Stimulated activated CD4-positive, alpha-beta T cell treated with anti-CD3 and anti-CD28 coated beads, Interleukin-12 subunit alpha, Interleukin-12 subunit beta, amount 100 ng/mL, for 4 hours (primary cell): ENCODE measurements around the gene PNLIP.

Source experiments
- DNase-seq: peaks from one replicate; pipeline ENCODE4 v3.0.0-alpha.2; 2020

Gene PNLIP

DNA sequence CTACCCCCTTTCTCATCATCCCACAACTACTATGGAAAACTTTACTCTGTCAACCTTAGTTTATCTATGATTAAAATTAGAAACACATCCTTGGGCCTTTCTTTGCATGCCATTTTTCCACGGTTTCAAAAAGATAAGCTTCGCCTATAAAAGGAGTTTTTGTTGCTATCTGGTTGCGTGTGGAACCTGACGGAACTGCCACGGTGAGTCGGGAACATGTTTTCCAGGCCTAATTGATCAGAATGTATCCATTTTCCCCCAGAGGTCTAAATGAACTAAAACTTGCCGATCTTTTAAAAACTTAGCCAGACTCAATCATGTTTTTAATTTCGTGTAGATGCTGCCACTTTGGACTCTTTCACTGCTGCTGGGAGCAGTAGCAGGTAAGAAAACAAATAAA lies at the start of gene PNLIP:
Gene PNLIP (plus strand): TSS at position 176 of the 400 bp plus-strand sequence. CDS start 162 bp downstream, at position 338.
- DNase-seq: no peak

DNA sequence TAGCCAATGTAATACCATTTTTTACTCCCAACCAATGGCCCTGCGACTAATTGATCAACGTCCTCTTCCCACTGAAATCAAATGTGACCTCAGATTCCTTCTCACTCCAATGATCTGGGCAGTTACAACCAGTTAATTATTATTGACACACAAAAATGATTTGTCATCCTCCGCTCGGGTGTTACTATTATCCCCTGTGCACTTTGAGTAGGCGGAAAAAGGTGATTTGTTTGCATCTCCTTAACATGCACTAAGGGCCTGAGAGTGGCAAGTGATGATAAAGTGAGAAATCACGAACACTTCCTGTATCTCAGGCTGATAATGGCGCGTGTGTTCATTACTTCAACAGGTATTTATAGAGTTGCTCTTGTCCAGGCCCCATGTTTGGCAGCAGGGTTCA lies 40.9 kb upstream of the PNLIP start:
- DNase-seq: no peak

GRCh38 chr10:116510565-116510964 lies 35.2 kb upstream of the PNLIP start:
- DNase-seq: no peak

DNA sequence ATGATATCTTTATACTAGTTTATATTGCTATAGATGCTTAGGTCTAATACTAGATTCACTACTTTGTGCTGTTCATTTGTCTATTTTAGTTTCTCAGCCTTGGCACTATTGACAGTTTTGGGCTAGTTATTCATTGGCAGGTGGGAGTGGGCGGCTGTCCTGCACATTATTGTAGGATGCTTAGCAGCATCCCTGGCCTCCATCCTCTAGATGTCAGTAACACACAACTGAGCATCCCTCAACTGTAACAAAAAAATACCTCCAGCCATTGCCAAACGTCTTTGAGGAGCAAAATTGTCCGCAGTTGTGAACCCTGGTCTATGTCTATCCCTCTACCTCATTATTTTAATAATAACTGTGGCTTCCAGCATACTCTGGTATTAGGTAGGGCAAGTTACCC lies 34.4 kb upstream of the PNLIP start:
- no peak for DNase-seq

DNA sequence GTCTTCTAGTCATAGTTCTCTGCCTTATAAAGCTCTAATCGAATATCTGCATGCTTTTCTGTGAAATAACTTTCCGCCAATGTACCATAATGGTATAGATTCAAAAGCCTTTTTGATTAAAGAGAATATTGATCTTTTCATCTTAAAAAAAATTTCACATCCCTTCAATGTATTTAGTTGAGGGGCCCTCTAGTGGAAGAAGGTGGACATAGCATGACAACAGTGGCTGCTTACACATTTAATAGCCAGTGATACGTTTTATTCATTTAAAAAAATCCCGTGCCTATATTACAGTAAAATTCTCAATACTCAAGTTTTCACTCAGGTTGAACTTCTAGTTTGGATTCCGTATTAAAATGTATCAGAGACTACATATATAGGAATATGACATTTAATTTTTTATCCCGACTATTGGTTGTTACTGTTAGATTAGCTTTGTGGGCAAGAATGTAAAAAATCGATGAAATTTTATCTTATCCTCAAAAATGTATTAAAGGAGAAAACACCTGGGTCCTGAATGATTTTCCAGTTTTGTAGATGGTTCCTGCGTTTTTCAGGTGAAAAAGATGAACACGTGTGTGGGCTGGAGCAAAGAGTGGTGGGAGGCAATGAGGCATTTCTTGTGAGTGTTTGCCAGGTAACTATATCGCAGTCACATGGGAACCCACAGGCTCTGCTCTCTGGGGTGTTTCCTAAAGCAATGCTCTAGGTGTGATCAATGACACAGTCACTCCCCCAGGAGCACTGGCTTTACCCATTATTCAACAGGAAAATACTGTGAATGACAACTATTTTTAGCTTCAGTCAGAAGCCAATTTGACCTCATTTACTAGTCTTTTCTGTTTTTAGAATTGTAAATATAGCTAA lies 24.1 kb upstream of the PNLIP start:
- no peak for DNase-seq

- no peak for DNase-seq
Observed at GRCh38 chr10:116522803-116523381, 22.8 kb upstream of the PNLIP start.

GRCh38 chr10:116524736-116525135 lies 21.0 kb upstream of the PNLIP start:
- DNase-seq: no peak

GRCh38 chr10:116526219-116526618 lies 19.5 kb upstream of the PNLIP start:
- no peak for DNase-seq

- no peak for DNase-seq
Observed at GRCh38 chr10:116536810-116537209, 8.9 kb upstream of the PNLIP start.

GRCh38 chr10:116538456-116538855 lies 7.3 kb upstream of the PNLIP start:
- no peak for DNase-seq

DNA sequence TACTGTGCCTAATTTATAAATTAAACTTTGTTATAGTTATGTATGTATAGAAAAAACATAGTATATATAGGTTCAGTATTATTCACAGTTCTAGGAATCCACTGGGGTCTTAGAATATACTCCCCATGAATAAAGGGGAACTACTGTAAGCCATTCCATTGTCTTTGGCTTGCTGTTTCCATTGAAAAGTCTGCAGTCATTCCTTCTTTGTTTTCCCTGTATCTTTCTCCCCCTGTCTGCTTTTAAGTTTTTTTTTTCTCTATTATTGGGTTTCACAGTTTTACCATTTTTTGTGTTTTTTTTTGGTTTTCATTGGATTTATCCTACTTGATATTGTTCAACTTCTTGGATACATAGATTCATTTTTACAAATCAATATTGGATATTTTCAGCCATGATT lies 6.7 kb upstream of the PNLIP start:
- no peak for DNase-seq

- DNase-seq: no peak
Observed at GRCh38 chr10:116540814-116541213, 4.9 kb upstream of the PNLIP start.

GRCh38 chr10:116542007-116542677 lies 3.6 kb upstream of the PNLIP start:
- DNase-seq: no peak

- no peak for DNase-seq
Observed at GRCh38 chr10:116545122-116545521, 609 bp upstream of the PNLIP start.

- DNase-seq: no peak
Observed at GRCh38 chr10:116548301-116548700, 2.6 kb downstream of the PNLIP start.

DNA sequence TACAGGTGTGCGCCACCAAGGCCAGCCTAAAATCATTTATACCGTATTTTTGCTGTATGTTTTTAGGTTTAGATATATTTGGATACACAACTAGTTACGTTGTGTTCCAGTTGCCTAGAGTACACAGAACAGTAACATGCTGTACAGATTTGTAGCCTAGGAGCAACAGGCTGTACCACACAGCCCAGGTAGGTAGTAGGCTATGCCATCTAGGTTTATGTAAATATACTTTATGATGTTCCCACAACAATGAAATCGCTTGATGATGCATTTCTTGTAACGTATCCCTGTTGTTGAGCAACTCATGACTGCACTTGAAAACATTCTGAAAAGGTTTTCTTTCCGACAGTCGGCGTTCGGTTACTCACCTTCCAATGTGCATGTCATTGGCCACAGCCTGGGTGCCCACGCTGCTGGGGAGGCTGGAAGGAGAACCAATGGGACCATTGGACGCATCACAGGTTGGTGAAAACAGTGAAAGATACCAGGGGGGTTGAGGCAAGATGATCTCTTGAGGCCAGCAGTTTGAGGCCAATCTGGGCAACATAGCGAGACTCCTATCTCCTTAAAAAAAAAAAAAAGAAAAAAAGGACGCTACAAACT lies 7.7 kb downstream of the PNLIP start:
- DNase-seq: no peak

DNA sequence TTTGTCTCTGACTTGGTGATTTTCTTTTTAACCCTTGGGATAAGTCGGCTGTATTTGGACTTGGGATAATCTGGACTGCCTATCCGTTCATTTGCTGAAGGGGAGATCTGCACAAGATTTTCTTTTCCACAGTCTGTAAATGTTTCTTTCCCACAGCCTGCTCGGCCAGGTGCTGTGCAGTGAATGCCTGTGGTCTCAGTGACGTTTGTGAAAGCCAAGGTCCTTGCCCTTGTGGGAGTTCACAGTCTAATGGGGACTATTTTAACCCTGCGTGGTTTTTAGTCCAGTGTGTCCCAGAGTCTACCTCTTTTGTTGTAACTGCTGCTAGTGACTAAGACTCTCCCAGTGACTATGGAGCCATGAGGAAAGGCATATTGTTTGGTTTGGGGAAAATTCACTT lies 8.9 kb downstream of the PNLIP start:
- no peak for DNase-seq

DNA sequence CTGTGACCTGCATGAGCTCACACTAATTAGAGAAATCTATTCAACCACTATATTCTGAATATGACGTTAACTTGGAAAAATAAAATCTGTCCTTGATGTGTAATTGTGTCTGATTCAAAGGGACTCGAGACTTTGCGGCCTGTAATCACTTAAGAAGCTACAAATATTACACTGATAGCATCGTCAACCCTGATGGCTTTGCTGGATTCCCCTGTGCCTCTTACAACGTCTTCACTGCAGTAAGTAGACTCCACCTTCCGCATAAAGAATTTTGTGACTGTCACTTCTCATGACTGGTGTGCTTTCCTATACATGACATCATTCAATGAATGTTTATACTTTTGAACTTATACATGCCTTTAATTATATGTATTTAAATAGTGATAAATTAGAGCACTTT lies 10.1 kb downstream of the PNLIP start:
- DNase-seq: no peak

- no peak for DNase-seq
Observed at GRCh38 chr10:116557305-116557880, 11.7 kb downstream of the PNLIP start.

GRCh38 chr10:116565534-116565933 lies 19.8 kb downstream of the PNLIP start:
- DNase-seq: no peak

- no peak for DNase-seq
Observed at GRCh38 chr10:116566932-116567331, 21.2 kb downstream of the PNLIP start.

GRCh38 chr10:116567335-116567734 lies 21.6 kb downstream of the PNLIP start:
- no peak for DNase-seq

GRCh38 chr10:116574797-116575196 lies 29.1 kb downstream of the PNLIP start:
- no peak for DNase-seq
